SU-DHL-6 (cell line): Measurements from ENCODE around the gene SOX6.

Experiments
- H2AFZ ChIP-seq: fragments of 200-600 bp; sonication (generic); 2 replicates; pipeline ENCODE4 v1.6.1; 2014; ENCODE audit warnings: low read depth, mild to moderate bottlenecking, moderate library complexity, mixed read lengths, antibody characterized with exemption, low read length; ENCODE audit not compliant: severe bottlenecking
- H3F3A ChIP-seq: fragments of 200-600 bp; shearing (Covaris generic); 2 replicates; pipeline ENCODE4 v1.6.0; 2016; ENCODE audit warnings: antibody characterized with exemption, mild to moderate bottlenecking; ENCODE audit not compliant: insufficient read depth
- H3K27ac ChIP-seq: fragments of 200-600 bp; sonication (generic); 2 replicates; pipeline ENCODE4 v1.5.1; 2016; ENCODE audit warnings: low read depth, mild to moderate bottlenecking, low read length, moderate library complexity, mixed read lengths
- H3K27me3 ChIP-seq: fragments of 200-600 bp; sonication (generic), shearing (Covaris generic); 2 replicates; pipeline ENCODE4 v1.6.0; 2014; ENCODE audit warnings: mild to moderate bottlenecking, low read length
- H3K36me3 ChIP-seq: fragments of 200-600 bp; sonication (generic); 2 replicates; pipeline ENCODE4 v1.6.1; 2014; ENCODE audit warnings: mild to moderate bottlenecking, low read length, mixed read lengths
- H3K4me2 ChIP-seq: fragments of 300-600, 200-600 bp; shearing (Covaris generic), sonication (generic); 2 replicates; pipeline ENCODE4 v1.6.0; 2014; ENCODE audit warnings: low read length, low read depth, mild to moderate bottlenecking; ENCODE audit not compliant: poor library complexity, severe bottlenecking
- H3K4me3 ChIP-seq: fragments of 200-600 bp; sonication (generic); 2 replicates; pipeline ENCODE4 v1.5.1; 2014; ENCODE audit warnings: antibody characterized with exemption, low read length, mild to moderate bottlenecking, mixed read lengths; ENCODE audit not compliant: insufficient read depth, poor library complexity, severe bottlenecking
- H3K79me2 ChIP-seq: fragments of 200-600 bp; sonication (generic); 2 replicates; pipeline ENCODE4 v1.6.1; 2014; ENCODE audit warnings: mild to moderate bottlenecking, low read length, moderate library complexity; ENCODE audit not compliant: insufficient read depth
- H3K9ac ChIP-seq: fragments of 200-600 bp; sonication (generic); 2 replicates; pipeline ENCODE4 v1.7.0; 2014; ENCODE audit warnings: mild to moderate bottlenecking, low read length
- H3K9me2 ChIP-seq: fragments of 200-600 bp; sonication (generic); replicated peaks from 2 replicates; pipeline ENCODE4 v1.6.1; 2014; ENCODE audit warnings: low read length; ENCODE audit not compliant: insufficient read depth
- H3K9me3 ChIP-seq: fragments of 200-600 bp; sonication (generic); 2 replicates; pipeline ENCODE4 v1.6.1; 2014; ENCODE audit warnings: low read length, mixed read lengths; ENCODE audit not compliant: insufficient read depth
- H4K20me1 ChIP-seq: fragments of 200-600 bp; sonication (generic); 2 replicates; pipeline ENCODE4 v1.6.1; 2014; ENCODE audit warnings: low read depth, mild to moderate bottlenecking, antibody characterized with exemption, low read length, moderate library complexity, mixed read lengths
- CTCF ChIP-seq: fragments of 200-600 bp; sonication (generic); IDR thresholded peaks from one replicate; pipeline ENCODE4 v1.5.1; 2017; ENCODE audit warnings: antibody characterized with exemption, mild to moderate bottlenecking, low read length, moderate library complexity; ENCODE audit not compliant: insufficient read depth, poor library complexity, severe bottlenecking
- EZH2phosphoT487 ChIP-seq: fragments of 200-600 bp; sonication (generic), shearing (Covaris generic); conservative IDR thresholded peaks from 2 replicates; pipeline ENCODE4 v1.6.1; 2018; ENCODE audit warnings: mild to moderate bottlenecking, antibody characterized with exemption, low read length, moderate library complexity, mixed read lengths

SOX6 gene

GRCh38 chr11:16169956-16170847 is 186.1 kb downstream of the SOX6 start:
- no peak overlapping the region for H3K4me2 ChIP-seq
- H3K9me3 ChIP-seq = no peaks in the 10 kb centered on the region
- no peaks in the 10 kb centered on the region for H3K79me2 ChIP-seq
- H3K4me3 ChIP-seq = no peak overlapping the region
- no peaks in the 10 kb centered on the region for H3F3A ChIP-seq
- no peaks in the 10 kb centered on the region for H3K27me3 ChIP-seq
- no peak overlapping the region for H2AFZ ChIP-seq
- H3K9me2 ChIP-seq = no peaks in the 10 kb centered on the region
- H4K20me1 ChIP-seq = no peaks in the 10 kb centered on the region
- H3K27ac ChIP-seq = no peak overlapping the region
- TF ChIP-seq EZH2phosphoT487 (no peak), CTCF (no peak)
- no peaks in the 10 kb centered on the region for H3K36me3 ChIP-seq
- H3K9ac ChIP-seq = no peak overlapping the region

- Histone ChIP-seq H3K27me3 (no peaks in the 10 kb centered on the region), H3K4me2 (no peak overlapping the region), H3K4me3 (no peak overlapping the region), H3K36me3 (no peaks in the 10 kb centered on the region), H2AFZ (no peak overlapping the region), H3K27ac (no peak overlapping the region), H4K20me1 (no peaks in the 10 kb centered on the region), H3F3A (no peaks in the 10 kb centered on the region), H3K79me2 (no peaks in the 10 kb centered on the region), H3K9ac (no peak overlapping the region), H3K9me2 (no peaks in the 10 kb centered on the region), H3K9me3 (no peaks in the 10 kb centered on the region)
- no peak for TF ChIP-seq CTCF
- no peak for TF ChIP-seq EZH2phosphoT487
Measured at GRCh38 chr11:16169541-16169940, 186.8 kb downstream of the SOX6 start.

- no peak overlapping the region for H3K4me3 ChIP-seq
- no peaks in the 10 kb centered on the region for H3K79me2 ChIP-seq
- H3K27me3 ChIP-seq = no peaks in the 10 kb centered on the region
- H3K9me3 ChIP-seq = no peaks in the 10 kb centered on the region
- H3K36me3 ChIP-seq = no peaks in the 10 kb centered on the region
- no peak overlapping the region for H2AFZ ChIP-seq
- no peak for TF ChIP-seq EZH2phosphoT487
- no peak for TF ChIP-seq CTCF
- H4K20me1 ChIP-seq = no peaks in the 10 kb centered on the region
- H3K9me2 ChIP-seq = no peaks in the 10 kb centered on the region
- H3K9ac ChIP-seq = no peak overlapping the region
- no peak overlapping the region for H3K4me2 ChIP-seq
- no peak overlapping the region for H3K27ac ChIP-seq
- no peaks in the 10 kb centered on the region for H3F3A ChIP-seq
Measured at GRCh38 chr11:16167706-16168487, 188.4 kb downstream of the SOX6 start.
